HL-60/S4 (cell line): ENCODE measurements around the gene SIRT6.
"Not testable (repeated sequence)": the region's sequence is repeated elsewhere in the genome, so short reads cannot be mapped to it uniquely, and the experiment has no call there.

Experiments
- in situ Hi-C: fragments of 300-500 bp; cut with MboI; formaldehyde crosslinking; loops from 2 replicates; pipeline ENCODE4 v1.14.3; 2022; ENCODE audit warnings: low sequenced_read_pairs

The SIRT6 gene

DNA sequence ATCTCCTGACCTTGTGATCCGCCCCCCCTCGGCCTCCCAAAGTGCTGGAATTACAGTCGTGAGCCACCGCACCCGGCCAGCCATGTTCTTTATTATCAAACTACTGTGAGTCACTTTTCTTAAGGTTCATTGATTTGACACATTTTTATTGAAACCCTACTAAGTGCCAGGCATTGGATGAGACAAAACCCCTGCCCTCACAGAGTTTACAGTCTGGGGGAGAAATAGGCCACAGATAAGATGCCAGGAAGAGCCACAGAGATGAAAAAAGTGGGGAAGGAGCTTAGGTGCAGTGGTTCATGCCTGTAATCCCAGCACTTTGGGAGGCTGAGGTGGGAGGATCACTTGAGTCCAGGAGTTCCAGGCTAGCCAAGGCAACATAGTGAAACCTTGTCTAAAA, 43.9 kb downstream of the SIRT6 start:
- in situ Hi-C loops = no loop called here

GRCh38 chr19:4136680-4137088, 45.7 kb downstream of the SIRT6 start:
- in situ Hi-C loops = no loop called here

DNA sequence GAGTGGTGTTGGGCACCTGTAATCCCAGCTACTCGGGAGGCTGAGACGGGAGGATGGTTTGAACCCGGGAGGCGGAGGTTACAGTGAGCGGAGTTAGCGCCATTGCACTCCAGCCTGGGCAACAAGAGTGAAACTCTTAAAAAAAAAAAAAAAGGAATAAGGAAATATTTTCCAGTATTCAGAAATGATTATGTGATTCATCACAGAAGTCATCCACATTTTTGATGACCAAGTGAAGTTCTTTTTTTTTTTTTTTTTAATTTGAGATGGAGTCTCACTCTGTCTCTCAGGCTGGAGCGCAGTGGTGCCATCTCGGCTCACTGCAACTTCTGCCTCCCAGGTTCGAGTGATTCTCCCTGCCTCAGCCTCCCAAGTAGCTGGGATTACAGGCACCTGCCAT, 47.0 kb downstream of the SIRT6 start:
- in situ Hi-C loops = not testable (repeated sequence)

- in situ Hi-C loops = no loop called here
These were observed 48.0 kb downstream of the SIRT6 start for GRCh38 chr19:4134351-4134750.

DNA sequence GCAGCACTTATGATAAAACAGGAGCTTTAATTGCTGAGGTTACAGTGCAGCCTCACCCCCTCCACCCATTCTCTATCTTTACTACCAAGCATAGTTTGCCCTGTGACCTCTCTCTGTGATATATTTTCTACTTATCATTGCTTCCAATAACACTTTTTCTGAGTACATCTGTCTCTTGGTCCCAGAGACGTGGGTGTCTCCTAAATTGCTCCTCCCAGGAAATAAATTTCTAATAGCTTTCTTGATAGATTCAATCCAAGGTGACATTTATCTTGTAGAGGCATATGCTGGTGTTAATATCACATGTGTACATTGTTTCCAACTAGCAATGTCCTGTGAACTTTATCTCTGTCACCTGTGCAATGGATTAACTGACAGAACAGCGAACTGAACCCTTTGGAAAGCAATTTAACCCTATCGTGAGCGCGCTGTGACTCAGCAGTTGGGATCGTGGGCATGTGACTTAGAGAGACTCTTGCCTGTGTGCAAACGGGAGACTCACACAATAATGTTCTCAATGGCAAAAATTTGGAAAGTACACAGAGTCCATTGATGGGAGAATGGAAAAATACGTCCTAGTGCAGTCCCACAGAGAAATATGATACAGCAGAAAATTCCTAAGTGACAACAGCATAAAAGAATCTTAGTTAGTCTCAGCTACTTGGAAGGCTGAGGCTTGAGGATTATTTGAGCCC, 51.5 kb downstream of the SIRT6 start:
- in situ Hi-C loops = no loop called here

- in situ Hi-C loops = not testable (repeated sequence)
These were observed 53.3 kb downstream of the SIRT6 start for GRCh38 chr19:4129050-4129449.

- in situ Hi-C loops = not testable (repeated sequence)
These were observed 55.0 kb downstream of the SIRT6 start for GRCh38 chr19:4127322-4127721.

DNA sequence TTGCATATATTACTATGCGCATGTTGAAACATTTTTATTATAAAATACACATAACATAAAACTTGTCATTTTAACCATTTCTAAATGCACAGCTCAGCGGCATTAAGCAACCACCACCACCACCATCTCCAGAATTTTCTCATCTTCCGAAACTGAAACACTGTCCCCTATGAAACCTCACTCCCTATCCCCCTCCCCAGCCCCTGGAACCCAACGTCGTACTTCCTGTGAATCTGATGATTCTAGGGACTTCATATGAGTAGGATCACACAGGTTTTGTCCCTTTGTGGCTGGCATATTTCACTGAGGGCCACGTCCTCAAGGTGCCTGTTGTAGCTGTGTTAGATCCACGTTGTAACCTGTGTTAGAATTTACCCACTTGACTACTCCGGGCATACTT, 57.7 kb downstream of the SIRT6 start:
- in situ Hi-C loops = no loop called here
